ENCODE measurements around the gene IRAK1.

Gene IRAK1

DNA sequence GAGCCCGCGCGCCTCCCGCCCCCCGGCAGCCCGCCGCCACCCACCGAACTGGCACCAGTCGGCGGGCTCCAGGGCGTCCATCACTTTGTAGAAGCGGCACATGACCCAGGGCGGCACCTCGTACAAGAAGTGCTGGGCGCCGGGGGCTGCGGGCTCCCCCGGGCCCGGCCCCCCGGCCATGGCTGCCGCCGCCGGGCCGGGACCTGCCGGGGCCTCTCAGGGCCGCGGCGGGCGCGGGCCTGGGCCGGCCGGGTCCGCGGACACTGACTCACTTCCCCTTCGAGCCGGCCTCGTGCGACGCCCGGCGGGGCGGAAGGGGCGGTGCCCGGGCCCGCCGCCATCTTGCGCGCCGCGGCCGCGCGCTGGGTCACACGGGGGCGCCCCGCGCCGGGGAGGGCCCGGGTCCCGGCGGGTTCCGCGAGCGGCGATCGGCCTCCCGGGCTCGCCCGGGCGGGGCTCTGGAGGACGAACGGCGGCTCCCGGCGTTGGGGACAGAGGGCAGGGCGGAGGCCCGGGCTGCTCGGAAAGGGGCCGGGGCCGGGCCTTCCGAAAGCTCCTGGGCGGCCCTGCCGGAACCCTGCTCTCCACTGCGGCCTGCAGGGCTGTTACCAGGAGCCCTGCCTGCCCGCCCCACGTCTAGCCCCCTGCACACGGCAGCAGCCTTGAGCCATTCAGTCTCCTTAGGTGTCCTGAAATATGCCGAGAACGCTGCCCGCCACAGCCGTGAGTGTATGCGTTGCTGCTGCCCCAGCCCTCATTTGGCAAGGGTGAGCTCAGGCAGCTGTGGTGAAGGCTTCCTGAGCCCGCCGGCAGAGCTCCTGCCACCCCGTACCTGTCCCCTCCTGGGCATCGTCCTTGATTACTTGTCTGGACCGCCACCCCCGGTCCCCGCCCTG lies at the start of gene IRAK1:
Gene IRAK1, minus strand, starts transcription at position 270 of the 896 bp plus-strand sequence. Its CDS starts 90 bp downstream, at position 180.
- DNase-seq = peak; percentile 31

DNA sequence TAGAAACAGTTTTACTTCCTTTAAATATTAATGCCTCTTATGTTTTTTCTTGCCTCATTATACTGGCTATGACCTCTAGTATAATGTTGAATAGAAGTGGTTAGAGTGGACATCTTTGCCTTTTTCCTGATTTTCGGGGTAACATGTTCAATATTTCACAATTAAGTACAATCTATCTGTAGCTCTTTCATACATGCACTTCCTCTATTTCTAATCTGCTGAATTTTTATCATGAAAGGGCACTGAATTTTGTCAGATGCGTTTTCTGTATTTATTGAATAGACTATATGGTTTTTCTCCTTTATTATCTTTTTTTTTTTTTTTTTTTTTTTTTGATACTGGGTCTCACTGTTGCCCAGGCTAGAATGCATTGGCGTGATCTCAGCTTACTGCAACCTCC lies 48.9 kb upstream of the IRAK1 start:
- DNase-seq = no peak

DNA sequence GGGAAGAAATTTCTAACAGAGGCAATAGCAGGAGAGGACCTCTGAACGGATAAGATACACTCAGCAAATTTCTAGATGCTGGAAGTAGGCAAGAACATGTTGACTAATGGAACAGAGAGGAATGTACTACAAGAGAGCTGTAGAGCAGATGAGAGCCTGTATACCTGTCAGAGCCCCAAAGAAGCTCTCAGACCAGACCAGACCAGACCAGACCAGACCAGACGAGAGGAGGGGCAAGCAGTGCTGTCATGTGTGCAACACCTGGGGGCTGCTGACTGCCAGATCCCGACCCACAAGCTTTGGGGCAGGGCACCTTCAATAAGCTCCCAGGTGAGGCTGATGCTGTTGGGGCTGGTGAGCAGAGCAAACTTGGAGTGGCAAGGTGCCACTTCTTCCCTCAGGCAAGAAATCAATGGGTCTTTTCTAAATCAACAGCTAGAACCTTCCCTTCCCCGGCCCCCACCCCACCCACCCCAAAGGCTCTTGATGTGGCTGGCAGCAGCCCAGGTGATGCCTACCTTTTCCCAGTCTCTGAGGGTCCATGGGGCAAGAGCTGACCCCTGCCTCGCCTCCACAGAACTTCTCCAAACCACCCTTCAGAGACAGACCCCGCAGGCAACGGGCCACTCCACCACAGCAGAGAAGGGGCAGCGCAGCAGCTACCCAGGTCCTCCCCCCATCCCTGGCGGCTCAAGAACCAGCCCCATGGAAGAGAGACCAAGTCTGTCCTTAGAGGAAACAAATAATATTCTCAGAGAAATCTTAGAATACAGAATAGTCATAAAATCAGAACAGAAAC lies 45.1 kb upstream of the IRAK1 start:
- DNase-seq = no peak

GRCh38 chrX:154063234-154063633 lies 43.5 kb upstream of the IRAK1 start:
- no peak for DNase-seq

DNA sequence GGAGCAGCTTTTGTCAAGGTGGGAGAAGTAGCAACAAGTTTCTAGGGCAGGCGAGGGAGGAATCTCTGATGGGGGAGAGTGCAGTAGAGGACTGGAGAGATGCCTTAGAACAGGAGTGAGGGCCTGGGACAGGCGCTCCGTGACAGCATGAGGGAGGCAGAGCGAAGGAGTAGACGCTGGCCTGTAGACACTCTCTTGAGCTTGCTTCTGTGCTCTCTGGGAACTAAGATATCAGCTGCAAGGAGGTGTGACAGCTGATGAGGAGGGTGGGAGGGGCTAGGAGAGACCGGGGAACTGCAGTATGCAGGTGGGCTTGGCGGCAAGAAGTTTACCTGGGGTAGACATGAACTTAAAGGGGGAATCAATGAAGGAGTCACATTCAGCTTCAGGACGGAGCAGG lies 42.1 kb upstream of the IRAK1 start:
- DNase-seq = no peak

DNA sequence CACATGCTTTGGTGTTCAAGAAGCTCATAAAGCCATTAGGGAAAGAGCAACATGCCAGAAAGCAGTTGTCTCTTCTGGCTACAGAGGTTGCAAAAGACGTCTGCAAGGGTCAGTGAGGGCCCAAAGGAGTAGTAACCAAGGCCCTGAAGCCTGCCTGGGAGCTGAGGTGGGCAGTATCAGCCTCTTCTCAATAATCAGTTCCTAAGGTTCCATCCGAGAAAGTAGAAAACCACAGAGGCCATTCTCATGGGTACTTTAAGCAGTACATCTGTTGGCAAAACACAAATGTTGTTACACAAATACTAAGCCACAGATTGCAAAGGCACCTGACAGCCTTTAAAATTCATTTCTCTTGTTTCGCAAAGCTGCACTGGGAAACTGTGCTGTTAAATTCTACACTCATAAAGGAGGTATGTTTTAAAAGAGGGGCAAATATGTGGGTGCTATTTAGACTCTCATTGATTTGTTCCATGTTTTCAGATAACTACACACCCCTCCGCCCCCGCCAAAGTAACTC lies 40.1 kb upstream of the IRAK1 start:
- no peak for DNase-seq

- no peak for DNase-seq
Measured at GRCh38 chrX:154059231-154059630, 39.5 kb upstream of the IRAK1 start.

GRCh38 chrX:154058214-154058997 lies 38.7 kb upstream of the IRAK1 start:
- no peak for DNase-seq

DNA sequence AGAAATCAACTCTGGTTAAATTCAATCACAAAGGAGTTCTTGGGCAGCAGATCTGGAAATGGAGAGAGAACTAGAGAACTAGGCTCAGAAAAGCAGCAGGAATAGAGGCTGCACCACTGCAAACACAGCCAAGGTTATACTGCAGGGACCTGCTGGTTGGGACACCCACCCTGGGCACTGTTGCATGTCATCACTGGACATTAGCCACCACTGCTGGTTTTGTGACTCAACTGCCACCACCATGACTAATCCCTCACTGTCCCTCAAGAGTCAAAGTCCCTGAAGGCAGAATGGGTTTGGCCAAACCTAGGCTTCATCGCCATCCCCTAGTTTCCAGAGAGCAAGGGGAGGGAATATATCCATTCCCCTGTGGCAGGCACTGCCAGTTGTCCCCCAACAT lies 38.1 kb upstream of the IRAK1 start:
- no peak for DNase-seq

- no peak for DNase-seq
Measured at GRCh38 chrX:154056770-154057241, 37.1 kb upstream of the IRAK1 start.

DNA sequence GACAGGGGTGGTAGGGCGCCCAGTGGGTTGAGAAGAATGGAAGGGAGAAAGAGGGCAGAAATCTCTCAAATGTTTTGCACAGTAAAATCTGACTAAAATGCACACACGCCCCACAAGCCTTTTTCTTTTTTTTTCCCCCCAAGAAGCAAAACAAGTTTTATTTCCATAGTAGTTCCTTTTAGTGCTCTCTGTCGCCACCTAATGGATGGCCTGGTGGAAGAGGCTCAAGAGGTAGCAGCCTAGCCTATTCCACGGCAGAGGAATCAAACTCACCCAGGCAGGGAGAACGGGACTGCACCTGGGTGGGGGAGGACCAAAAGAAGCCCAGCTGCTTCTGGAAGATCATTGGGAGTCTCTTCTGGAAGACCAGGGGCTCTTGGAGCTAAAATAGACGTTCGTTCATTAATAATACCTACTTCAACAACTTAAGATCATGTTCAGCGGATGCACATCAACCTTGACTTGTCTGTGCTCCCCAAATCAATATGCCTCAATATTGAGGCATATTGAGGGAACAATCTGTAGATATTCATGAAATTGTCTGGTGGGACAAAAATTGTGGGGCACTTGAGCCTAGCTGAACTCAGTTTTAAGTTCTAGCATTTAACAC lies 31.6 kb upstream of the IRAK1 start:
- peak; percentile 23 for DNase-seq

- DNase-seq = no peak
Measured at GRCh38 chrX:154050113-154050495, 30.4 kb upstream of the IRAK1 start.

GRCh38 chrX:154049209-154050112 lies 29.8 kb upstream of the IRAK1 start:
- DNase-seq = no peak

DNA sequence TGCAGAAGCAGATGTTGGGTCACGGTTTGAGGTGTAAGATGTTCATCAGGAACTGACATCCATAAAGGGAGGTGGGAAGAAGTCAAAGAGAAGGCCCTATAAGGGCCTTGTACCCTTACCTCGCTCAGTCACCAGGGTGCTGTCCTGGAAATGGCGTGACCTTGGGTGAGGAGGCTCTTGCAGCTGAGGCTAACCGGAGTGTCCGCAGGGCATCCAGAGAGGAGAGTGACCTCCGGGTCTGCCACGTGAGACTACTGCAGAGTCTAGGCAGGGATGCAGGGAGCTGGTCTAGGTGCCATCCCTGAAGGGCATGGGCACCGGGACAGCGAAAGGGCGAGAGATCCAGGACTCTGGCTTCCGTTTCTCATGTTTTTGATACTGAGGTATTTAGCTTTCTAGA lies 28.7 kb upstream of the IRAK1 start:
- no peak for DNase-seq

DNA sequence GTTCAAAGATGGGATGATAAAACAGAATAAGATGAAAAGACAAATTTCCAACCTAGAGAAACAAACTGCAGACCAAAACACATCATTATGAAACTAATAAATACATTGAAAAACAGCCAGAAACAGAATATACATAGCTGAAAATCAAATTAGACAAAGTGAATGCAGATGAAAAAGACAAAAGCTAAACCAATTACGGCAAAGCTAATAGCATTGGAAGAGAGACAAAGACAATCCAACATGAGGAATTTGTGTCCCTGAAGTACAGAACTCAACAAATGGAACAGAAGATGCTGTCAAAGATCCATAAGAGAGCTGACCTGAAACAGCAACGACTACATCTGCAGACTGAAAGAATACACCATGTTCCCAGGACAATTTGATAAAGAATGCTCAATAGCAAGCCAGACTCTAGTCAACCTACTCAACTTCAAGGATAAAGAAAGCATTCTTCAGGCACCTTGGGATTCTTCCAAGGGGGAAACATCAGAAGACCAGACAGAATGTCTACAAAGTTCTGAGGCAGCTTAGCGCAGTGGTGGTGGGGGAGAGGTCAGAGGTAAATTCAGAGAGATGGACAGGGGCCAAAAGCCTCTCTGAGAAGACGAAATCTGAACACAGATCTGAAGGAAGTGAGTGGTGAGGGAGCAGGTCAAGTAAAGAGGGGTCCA lies 27.4 kb upstream of the IRAK1 start:
- no peak for DNase-seq

DNA sequence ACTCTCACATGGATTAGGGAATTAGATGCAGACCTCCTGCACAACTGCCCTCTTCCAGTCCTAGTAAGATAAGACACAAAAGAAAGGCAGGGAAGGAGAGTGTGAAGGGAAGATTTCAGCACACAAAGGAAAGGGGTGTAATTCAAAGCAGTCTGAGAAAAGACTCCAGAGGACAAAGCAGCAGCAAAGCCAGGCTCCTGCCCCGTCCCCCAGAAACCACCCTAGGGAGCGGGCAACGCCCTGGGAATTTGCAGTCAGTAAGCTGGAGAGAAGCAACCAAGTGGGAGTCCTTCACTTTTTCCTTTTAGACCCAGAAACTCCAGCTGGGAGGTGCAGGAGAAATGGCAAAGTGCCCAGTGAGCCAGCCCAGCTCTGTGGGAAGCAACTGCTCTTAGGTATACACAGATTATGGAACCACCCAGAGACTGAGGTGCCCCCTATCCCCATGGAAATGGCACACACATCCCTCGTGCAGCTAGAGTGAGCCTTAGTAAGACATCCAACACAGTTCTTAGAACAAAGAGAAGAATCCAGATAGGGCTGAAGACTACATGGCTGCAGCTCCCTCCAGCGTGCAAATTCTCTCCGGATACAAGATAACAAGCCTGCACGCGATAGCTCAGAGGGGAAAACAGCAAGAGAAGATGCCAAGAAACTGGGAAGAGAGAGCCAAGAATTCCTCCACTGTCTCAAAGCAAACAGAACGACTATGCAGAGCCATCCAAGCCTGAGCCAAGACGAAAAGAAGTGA lies 26.5 kb upstream of the IRAK1 start:
- DNase-seq = peak; percentile 28

DNA sequence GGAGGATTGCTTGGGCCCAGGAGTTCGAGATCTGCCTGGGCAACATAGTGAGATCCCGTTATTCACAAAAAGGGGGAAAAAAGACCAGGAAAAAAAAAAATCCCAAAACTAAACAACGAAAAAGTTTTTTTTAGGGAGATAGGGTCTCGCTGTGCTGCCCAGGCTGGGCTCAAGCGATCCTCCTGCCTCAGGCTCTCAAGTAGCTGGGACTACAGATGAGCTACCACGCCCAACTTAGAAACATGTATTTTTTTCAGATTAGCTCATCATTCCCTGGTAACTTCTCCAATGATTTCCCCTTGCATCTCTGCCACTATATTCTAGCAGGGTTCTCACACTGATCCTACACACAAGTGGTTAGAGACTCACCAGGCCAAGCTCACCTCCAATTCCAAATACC lies 24.4 kb upstream of the IRAK1 start:
- DNase-seq = no peak

- DNase-seq = no peak
Measured at GRCh38 chrX:154043003-154043763, 23.5 kb upstream of the IRAK1 start.

GRCh38 chrX:154040863-154041262 lies 21.2 kb upstream of the IRAK1 start:
- no peak for DNase-seq

All from NCI-H2171 treated with DMSO at 0.1 percent for 48 hours (cell line).